ENCODE measurements around the gene BBC3. TPM values are rescaled to one million over a fixed set of nuclear protein-coding genes. Genes with fewer than 3 reads are reported as not detected.
A peak's percentile ranks its signal among the peaks of the same experiment; 100 is the strongest.

BBC3 gene
- total RNA-seq, 6 experiments from 2014 or later, result 1.8 to 8.0 (median 3.1) TPM

DNA sequence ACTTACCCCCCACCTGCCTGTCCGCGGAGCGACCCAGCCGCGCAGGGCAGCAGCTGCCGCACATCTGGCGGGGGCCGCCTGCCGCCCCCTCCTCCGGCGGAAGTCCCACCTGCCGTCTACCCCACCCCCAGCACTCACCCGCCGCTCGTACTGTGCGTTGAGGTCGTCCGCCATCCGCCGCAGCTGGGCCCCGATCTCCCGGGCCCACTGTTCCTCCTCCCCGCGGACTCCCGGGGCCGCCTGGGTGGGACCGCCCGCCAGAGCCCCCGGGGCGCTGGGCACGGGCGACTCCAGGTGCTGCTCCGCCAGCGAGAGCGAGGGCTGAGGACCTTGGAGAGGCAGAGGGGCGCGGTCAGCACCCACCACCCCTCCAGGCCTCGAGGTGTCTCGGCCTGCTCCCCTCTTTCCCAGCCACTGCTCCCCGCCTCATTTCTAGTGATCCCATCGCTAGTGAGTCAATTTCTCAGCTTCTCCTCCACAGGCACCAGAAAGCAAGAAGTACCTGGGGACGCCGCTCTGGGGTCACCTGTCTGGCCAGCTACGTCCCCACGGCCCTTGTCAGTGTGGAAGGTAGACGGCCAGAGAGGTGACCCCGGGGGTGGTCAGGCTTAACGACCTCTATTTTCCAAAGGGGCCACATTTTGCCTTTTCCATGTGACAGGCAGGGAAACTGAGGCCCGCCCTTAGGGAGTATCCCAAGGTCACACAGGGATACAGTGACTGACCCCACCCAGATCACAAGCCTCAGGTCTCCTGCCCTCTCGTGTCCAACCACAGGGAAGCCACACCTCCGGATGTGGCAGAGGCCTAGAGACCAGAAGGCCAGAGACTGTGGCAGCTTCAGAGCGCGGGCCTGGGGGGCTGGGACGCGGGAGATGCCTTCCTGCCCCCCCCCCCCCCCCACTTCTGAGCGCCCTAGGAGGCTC lies 4.3 kb downstream of the BBC3 start:
- H3K36me3 ChIP-seq, result peaks cover 0 to 2% (median 0%) of the 10 kb centered on the region in 4 donors
- peak; percentile 95 for TF ChIP-seq POLR2A (IDR thresholded peaks at IDR 0.05)
- TF ChIP-seq, protein P1, sequence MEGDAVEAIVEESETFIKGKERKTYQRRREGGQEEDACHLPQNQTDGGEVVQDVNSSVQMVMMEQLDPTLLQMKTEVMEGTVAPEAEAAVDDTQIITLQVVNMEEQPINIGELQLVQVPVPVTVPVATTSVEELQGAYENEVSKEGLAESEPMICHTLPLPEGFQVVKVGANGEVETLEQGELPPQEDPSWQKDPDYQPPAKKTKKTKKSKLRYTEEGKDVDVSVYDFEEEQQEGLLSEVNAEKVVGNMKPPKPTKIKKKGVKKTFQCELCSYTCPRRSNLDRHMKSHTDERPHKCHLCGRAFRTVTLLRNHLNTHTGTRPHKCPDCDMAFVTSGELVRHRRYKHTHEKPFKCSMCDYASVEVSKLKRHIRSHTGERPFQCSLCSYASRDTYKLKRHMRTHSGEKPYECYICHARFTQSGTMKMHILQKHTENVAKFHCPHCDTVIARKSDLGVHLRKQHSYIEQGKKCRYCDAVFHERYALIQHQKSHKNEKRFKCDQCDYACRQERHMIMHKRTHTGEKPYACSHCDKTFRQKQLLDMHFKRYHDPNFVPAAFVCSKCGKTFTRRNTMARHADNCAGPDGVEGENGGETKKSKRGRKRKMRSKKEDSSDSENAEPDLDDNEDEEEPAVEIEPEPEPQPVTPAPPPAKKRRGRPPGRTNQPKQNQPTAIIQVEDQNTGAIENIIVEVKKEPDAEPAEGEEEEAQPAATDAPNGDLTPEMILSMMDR (IDR thresholded peaks at IDR 0.05), result peak in 2 of 4 donors; percentile 26 to 29
- no peaks in the 10 kb centered on the region for H3K9me3 ChIP-seq
- H3K4me3 ChIP-seq, result peak overlapping the region; percentile 59 to 97 (median 71)
- peak; percentile 90 to 95 (median 93) for DNase-seq
- 0% methylated on average over 15 of the region's 56 CpGs for WGBS (ENCODE audit: insufficient coverage, low coverage, low lambda C conversion rate, missing lambda C conversion rate)
- no peaks in the 10 kb centered on the region for H3K27me3 ChIP-seq
- H3K27ac ChIP-seq, result peak overlapping the region; percentile 97 to 100 (median 97)
- intact Hi-C loops (cut with DNase I), result no loop called here
- ATAC-seq, result peak; percentile 67 to 79 (median 70)
- H3K4me1 ChIP-seq, result peaks cover 0 to 21% (median 12%) of the 10 kb centered on the region in 4 donors

DNA sequence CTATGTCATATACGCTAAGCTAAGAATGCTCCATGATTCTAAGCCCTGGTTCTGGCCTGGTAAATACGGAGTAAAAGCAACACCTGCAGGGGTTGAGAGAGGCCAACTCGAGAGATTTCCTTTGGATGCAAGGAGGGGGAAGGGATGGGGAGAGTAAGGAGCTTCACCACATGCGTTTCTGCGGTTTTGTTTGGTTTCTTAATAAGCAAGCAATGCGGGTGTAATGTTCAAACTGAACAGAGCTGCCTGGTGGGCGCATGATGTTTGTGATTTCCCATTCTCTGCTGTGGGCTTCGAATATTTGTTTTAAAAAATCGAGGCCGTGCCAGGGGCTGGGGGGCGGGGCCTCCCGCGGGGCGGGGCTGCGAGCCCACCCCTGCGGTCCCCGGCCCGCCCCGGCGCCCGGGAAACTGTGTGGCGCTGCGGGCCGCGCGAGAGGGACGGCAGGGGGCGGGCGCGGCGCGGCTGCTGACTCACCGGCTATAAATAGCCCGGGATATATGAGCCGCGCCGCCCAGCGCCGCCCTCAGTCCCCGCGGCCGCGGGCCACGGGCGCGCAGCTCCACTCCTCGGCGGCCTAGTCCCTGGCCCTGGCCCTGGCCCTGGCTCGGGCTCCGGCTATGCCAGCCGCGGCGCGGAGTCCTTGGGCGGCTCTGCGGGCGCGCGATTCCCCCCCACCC lies 5.1 kb downstream of the BBC3 start:
- TF ChIP-seq, protein P1 (IDR thresholded peaks at IDR 0.05), result peak; percentile 37 to 66 (median 51)
- peak; percentile 100 for TF ChIP-seq POLR2A (IDR thresholded peaks at IDR 0.05)
- Histone ChIP-seq H3K27me3 (no peaks in the 10 kb centered on the region), H3K4me1 (peaks cover 0 to 18% (median 8%) of the 10 kb centered on the region in 4 donors), H3K36me3 (peaks cover 0 to 6% (median 2%) of the 10 kb centered on the region in 4 donors), H3K27ac (peak overlapping the region; percentile 97 to 100 (median 97)), H3K9me3 (no peaks in the 10 kb centered on the region), H3K4me3 (peak overlapping the region; percentile 59 to 97 (median 71))
- WGBS (ENCODE audit: insufficient coverage, low coverage, low lambda C conversion rate, missing lambda C conversion rate), result 10% methylated on average over 11 of the region's 59 CpGs
- DNase-seq, result peak; percentile 90 to 93 (median 92)
- peak; percentile 51 to 80 (median 77) for ATAC-seq
- intact Hi-C loops (cut with DNase I), result no loop called here

DNA sequence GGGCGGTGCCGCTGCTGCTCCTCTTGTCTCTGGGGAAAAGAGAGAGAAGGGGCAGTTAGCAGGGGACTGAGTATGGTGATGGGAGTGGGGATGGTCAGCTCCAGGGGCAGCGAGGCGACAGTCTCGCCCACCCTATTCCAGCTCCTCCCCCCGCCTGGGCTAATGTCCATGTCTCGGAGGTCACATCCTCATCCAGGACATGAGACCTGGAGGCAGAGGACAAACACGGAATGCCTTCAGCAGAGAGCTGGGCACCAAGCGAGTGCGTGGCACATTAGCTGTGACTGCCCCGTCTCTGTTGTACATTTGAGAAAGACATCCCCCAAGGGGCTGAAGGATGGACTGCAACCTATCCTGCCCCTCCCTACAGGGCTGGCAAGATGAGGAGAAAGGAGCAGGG lies 9.1 kb downstream of the BBC3 start:
- Histone ChIP-seq H3K36me3 (peaks cover 0 to 6% (median 2%) of the 10 kb centered on the region in 4 donors), H3K27ac (no peak overlapping the region), H3K4me3 (no peak overlapping the region), H3K4me1 (peaks cover 0 to 8% (median 3%) of the 10 kb centered on the region in 4 donors), H3K27me3 (no peaks in the 10 kb centered on the region), H3K9me3 (no peaks in the 10 kb centered on the region)
- WGBS (ENCODE audit: insufficient coverage, low coverage, low lambda C conversion rate, missing lambda C conversion rate), result 100% methylated on average over 1 of the region's 11 CpGs
- TF ChIP-seq, protein P1 (IDR thresholded peaks at IDR 0.05), result no peak
- TF ChIP-seq POLR2A (IDR thresholded peaks at IDR 0.05), result no peak
- no peak for DNase-seq
- intact Hi-C loops (cut with DNase I), result no loop called here
- ATAC-seq, result no peak

DNA sequence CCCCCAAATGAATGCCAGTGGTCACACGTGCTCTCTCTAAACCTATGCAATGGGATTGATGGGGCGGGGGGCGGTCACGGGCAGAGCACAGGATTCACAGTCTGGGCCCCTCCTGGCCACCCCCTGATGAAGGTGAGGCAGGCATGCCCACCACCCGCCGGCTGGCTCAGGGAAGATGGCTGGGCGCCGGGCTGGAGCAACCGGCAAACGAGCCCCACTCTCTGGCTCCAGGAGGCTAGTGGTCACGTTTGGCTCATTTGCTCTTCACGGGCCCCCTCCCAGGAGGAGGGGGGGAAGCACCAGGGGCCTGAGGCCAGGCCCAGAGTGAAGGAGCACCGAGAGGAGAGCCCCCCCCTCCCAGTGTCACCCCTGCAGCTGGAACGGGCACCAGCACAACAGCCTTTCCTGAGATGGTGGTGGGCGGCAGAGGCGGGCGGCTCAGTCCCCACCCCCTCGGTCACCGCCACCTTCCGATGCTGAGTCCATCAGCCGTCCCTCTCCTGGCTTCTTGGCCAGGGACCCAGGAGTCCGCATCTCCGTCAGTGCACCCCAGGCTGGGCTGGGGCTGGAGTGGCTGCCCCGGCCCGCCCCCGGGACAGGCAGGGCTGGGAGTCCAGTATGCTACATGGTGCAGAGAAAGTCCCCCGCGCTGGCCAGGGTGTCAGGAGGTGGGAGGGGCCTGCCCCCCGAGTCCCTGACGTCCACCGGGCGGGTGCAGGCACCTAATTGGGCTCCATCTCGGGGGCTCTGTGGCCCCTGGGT lies 9.7 kb downstream of the BBC3 start:
- intact Hi-C loops (cut with DNase I), result no loop called here
- no CpG with 5 or more reads among the region's 33 CpGs for WGBS (ENCODE audit: insufficient coverage, low coverage, low lambda C conversion rate, missing lambda C conversion rate)

More for the DNA sequence above, 9.7 kb downstream of the BBC3 start:
- Histone ChIP-seq H3K36me3 (peaks cover 0 to 6% (median 2%) of the 10 kb centered on the region in 4 donors), H3K4me3 (no peak overlapping the region), H3K9me3 (no peaks in the 10 kb centered on the region), H3K4me1 (peaks cover 0 to 5% (median 2%) of the 10 kb centered on the region in 4 donors), H3K27me3 (no peaks in the 10 kb centered on the region), H3K27ac (no peak overlapping the region)
- no peak for DNase-seq
- no peak for ATAC-seq
- TF ChIP-seq POLR2A (IDR thresholded peaks at IDR 0.05), result no peak
- TF ChIP-seq, protein P1 (IDR thresholded peaks at IDR 0.05), result no peak

Measured in right lobe of liver (tissue), 6 donors.